AG04450 (cell line): ENCODE data around the gene KIF26B. TPM values are rescaled to one million over a fixed set of nuclear protein-coding genes. Genes with fewer than 3 reads are reported as not detected.
"Not testable (repeated sequence)": the region's sequence is repeated elsewhere in the genome, so short reads cannot be mapped to it uniquely, and the experiment has no call there.

Experiments used
- CTCF ChIA-PET: fragments of 300-600, 350-600 bp; formaldehyde crosslinking; extraction: SDS; loops from one replicate; lab custom pipeline; 2022; ENCODE audit warnings: antibody characterized with exemption, inconsistent platforms; lab: Charles Lee
- POLR2A ChIA-PET: fragments of 350-600 bp; formaldehyde crosslinking; extraction: SDS; loops from one replicate; lab custom pipeline; 2021; ENCODE audit warnings: antibody characterized with exemption, inconsistent platforms; lab: Yijun Ruan, JAX
- DNase-seq: peaks from one replicate; pipeline ENCODE4 v3.0.0-alpha.2; 2011; ENCODE audit warnings: low read depth, low spot score
- H3K27ac ChIP-seq: one replicate; pipeline ENCODE4 v1.5.1; 2012; ENCODE audit warnings: low read depth, low read length, control low read depth
- H3K27me3 ChIP-seq: one replicate; pipeline ENCODE4 v1.6.0; 2012; ENCODE audit warnings: low read length; ENCODE audit not compliant: control insufficient read depth, insufficient read depth
- H3K4me3 ChIP-seq: 2 replicates; pipeline ENCODE4 v1.5.1; 2011; ENCODE audit warnings: mild to moderate bottlenecking, low read depth, low read length, control low read depth
- H3K9me3 ChIP-seq: 2 replicates; pipeline ENCODE4 v1.5.1; 2012; ENCODE audit warnings: low read length; ENCODE audit not compliant: control insufficient read depth, insufficient read depth
- polyA plus RNA-seq: library from polyadenylated mRNA; depleted of rRNA; stranded (reverse); fragments of >200 nt; gene quantifications from 2 replicates; pipeline ENCODE4 v1.2.3, GENCODE V29; 2011
- TF ChIP-seq, protein P1 (sequence below): IDR thresholded peaks from 2 replicates; pipeline ENCODE4 v1.5.1; 2011; ENCODE audit warnings: low read depth, low read length, control low read depth, inconsistent platforms

KIF26B gene
- polyA plus RNA-seq, 1 experiment, result 2.4 TPM

GRCh38 chr1:245693941-245694752, 539.4 kb downstream of the KIF26B start:
- Histone ChIP-seq H3K27ac (no peak overlapping the region), H3K27me3 (peaks cover 2% of the 10 kb centered on the region), H3K9me3 (peaks cover 5% of the 10 kb centered on the region; the same call in 1 of the 2 replicates), H3K4me3 (no peak overlapping the region)
- TF ChIP-seq, protein P1, sequence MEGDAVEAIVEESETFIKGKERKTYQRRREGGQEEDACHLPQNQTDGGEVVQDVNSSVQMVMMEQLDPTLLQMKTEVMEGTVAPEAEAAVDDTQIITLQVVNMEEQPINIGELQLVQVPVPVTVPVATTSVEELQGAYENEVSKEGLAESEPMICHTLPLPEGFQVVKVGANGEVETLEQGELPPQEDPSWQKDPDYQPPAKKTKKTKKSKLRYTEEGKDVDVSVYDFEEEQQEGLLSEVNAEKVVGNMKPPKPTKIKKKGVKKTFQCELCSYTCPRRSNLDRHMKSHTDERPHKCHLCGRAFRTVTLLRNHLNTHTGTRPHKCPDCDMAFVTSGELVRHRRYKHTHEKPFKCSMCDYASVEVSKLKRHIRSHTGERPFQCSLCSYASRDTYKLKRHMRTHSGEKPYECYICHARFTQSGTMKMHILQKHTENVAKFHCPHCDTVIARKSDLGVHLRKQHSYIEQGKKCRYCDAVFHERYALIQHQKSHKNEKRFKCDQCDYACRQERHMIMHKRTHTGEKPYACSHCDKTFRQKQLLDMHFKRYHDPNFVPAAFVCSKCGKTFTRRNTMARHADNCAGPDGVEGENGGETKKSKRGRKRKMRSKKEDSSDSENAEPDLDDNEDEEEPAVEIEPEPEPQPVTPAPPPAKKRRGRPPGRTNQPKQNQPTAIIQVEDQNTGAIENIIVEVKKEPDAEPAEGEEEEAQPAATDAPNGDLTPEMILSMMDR, result no peak
- POLR2A ChIA-PET, result no interaction called here
- CTCF ChIA-PET, result interaction anchor here (0.6 kb wide), 1 partner anchor 791 kb away, joined by 3 read pairs; no protein-coding TSS in a partner anchor
- DNase-seq, result no peak

DNA sequence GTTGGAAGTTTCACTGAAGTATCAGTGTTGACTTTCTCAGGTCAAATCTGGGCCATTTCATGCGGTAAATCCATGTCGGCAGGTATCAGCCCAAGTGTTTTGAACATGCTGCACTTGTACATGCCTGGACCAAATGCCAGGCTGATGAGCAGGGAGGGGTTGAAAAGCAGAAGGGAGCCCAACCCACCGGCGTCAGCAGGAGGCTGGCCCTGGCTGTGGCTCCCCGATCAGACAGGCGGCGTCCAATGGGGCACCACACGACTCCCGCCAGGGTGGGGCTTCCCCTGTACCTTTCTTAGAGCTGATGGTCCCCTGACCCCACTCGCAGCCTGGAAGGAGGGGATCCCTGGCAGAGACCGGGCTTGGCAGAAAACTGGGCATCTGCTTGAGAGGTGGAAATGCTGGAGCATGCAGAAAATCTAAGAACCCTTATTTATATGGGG, 540.0 kb downstream of the KIF26B start:
- ChIA-PET CTCF (no interaction called here), POLR2A (no interaction called here)
- TF ChIP-seq, protein P1, result no peak
- H3K9me3 ChIP-seq, result peaks cover 5% of the 10 kb centered on the region; the same call in 1 of the 2 replicates
- H3K27ac ChIP-seq, result no peak overlapping the region
- no peak for DNase-seq
- no peak overlapping the region for H3K4me3 ChIP-seq
- H3K27me3 ChIP-seq, result peaks cover 2% of the 10 kb centered on the region

DNA sequence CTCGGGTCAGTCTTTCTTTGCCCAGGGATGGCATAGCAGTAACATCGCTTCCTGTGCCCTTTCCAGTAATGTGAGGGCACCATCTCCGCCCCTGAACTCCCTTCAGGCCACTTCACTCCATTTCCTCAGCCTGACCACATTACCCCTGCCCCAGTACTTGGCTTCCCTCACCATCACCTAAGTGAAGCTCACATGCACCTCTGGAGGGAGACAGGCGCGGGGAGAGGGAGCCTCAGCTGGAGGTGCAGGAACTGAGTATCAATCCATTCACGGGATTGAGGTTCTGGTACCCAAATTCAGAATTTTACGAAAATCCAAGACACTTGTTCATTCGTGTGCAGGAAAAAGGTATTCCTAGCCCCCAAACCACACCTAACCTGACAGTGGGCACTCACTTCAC, 540.4 kb downstream of the KIF26B start:
- ChIA-PET POLR2A (no interaction called here), CTCF (no interaction called here)
- peaks cover 2% of the 10 kb centered on the region for H3K27me3 ChIP-seq

GRCh38 chr1:245695701-245696100, 540.9 kb downstream of the KIF26B start:
- POLR2A ChIA-PET, CTCF ChIA-PET, DNase-seq, H3K4me3 ChIP-seq, H3K27me3 ChIP-seq, H3K27ac ChIP-seq, H3K9me3 ChIP-seq: not testable (repeated sequence)

More for the DNA sequence above, 540.4 kb downstream of the KIF26B start:
- Histone ChIP-seq H3K4me3 (no peak overlapping the region), H3K9me3 (peaks cover 5% of the 10 kb centered on the region; the same call in 1 of the 2 replicates), H3K27ac (no peak overlapping the region)
- DNase-seq, result no peak
- TF ChIP-seq, protein P1, result no peak

DNA sequence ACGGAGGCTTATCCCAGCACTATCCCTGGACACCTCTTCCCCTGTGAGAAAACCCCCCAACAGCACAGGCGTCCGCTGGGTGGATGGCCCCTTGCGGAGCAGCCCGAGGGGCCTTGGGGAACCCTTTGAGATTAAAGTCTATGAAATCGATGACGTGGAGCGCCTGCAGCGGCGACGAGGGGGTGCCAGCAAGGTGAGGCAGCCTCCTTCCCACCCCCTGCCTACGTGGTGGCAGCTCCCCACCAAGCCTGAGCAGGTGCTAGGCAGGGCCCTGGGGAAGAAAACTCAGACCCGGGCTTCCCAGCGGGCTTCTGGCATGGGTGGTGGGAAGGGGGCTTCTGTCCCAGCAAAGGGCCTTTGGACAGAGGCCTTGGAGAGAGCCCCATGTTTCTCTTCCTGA, 543.3 kb downstream of the KIF26B start:
- H3K9me3 ChIP-seq, result peaks cover 5% of the 10 kb centered on the region; the same call in 1 of the 2 replicates
- ChIA-PET POLR2A (no interaction called here), CTCF (no interaction called here)
- peaks cover 1% of the 10 kb centered on the region for H3K27me3 ChIP-seq
- no peak for DNase-seq
- H3K27ac ChIP-seq, result no peak overlapping the region
- TF ChIP-seq, protein P1, result no peak
- no peak overlapping the region for H3K4me3 ChIP-seq
